GM18502 (cell line): ENCODE data around the gene NEO1.

Experiments used
- ATAC-seq: cut with Tn5 transposase; IDR thresholded peaks from one replicate; pipeline ENCODE4 v1.9.1; 2021; ENCODE audit warnings: mild to moderate bottlenecking; ENCODE audit not compliant: unreplicated experiment, poor library complexity

NEO1 gene

GRCh38 chr15:73325191-73325861, 273.1 kb downstream of the NEO1 start:
- ATAC-seq = no peak

DNA sequence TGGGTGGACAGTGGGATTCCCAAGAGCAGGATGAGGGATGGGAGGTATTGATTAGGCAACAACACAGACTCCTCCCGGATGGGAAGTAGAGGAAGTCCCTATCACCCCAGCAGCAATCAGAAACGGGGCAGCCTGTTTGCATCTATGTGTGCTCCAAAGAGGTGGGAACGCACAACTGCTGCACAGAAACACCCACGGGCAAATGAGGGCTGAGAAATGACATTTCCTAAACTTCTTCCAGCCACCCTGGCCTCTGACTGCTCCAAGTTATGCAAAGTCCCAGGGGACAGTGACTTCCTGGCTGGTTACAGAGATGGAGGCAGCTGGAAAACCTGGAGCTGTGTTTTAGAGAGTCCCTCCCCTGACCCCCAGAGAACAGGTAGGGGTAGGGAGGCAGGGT, 273.9 kb downstream of the NEO1 start:
- ATAC-seq = no peak

GRCh38 chr15:73328149-73328820, 276.0 kb downstream of the NEO1 start:
- no peak for ATAC-seq

DNA sequence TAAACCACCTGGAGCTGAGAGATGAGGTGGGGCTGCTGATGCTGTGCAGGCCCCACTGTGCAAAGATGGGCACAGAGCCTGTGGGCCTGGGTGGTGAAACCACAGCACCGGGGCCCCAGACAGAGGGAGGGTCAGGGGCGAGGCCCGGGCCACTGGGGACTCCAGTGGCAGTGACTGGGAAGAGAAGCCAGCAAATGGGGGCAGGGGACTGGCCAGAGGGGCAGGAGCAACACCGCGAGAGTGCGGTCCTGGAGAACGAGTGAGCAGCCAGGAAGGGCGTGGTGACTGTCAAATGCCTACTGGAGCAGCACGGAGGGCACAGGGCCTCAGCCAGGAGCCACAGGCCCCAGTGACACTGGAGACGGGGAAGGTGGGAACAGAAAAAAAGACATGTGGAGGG, 276.7 kb downstream of the NEO1 start:
- no peak for ATAC-seq

- no peak for ATAC-seq
Observed at GRCh38 chr15:73329501-73330200, 277.4 kb downstream of the NEO1 start.

- ATAC-seq = no peak
Observed at GRCh38 chr15:73330206-73331051, 278.2 kb downstream of the NEO1 start.

- ATAC-seq = no peak
Observed at GRCh38 chr15:73331501-73331900, 279.2 kb downstream of the NEO1 start.

DNA sequence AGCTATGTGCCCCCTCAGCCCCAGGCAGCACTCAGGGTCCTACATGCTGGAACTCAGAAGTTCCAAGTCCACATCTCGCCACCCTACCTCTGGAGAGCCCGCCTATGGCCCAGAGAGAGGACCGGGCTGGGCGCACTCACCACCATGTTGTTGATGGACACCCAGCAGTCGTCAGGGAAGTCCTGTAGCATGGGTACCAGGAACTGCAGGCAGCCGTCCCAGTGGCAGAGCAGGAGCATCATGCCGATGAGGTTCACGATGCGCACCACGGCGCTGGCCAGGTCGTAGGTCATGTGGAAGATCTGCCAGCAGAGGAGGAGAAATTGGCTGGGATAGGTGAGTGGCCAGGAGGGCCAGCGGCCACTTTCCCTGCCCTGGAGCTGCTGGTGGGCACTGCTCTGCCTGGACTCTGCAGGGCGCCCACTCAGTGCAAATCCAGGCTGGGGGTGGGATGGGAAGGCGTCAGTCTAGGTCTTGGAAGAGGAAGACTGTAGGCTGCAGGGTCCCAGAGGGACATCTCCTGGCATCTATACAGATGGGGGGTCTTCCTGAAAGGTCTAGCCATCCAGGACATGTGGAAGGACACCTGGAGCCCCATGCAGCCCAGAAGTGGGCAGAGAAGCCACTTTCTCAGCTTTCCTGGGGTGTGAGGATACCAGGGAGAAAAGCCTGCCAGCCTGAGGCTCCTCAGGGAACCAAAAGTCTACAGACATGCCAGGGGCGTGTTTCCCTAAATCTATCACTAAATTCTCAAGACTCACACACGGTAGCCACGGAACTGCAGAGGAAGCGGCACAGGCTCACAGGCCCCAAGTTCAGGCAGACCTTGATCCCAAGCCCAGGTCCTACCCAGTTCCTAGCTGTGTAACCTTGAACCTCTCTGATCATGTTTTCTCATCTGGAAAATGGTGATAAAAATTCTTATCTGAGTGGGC, 280.0 kb downstream of the NEO1 start:
- ATAC-seq = no peak

- ATAC-seq = no peak
Observed at GRCh38 chr15:73333001-73333400, 280.7 kb downstream of the NEO1 start.

DNA sequence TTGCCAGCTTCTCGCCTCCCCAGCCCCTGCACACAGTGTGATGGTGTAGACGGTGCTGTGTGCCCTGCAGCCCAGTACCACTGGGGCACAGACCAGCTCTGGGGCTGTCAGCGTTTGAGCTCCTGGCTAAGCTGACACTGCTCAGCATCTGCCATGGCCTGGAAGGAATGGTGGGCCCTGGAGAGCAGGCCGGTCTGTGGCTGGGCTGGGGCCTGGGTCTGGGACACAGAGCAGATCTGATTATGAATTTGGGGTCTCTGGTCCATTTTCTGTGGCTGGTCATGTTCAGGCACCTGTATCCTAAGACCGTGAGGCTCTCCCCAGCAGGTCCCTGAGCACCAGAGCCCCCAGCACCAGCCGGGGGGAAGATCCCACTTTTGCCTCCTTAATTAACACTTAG, 281.8 kb downstream of the NEO1 start:
- ATAC-seq = no peak

GRCh38 chr15:73335026-73335425, 282.8 kb downstream of the NEO1 start:
- no peak for ATAC-seq

- ATAC-seq = no peak
Observed at GRCh38 chr15:73335471-73335870, 283.2 kb downstream of the NEO1 start.

- ATAC-seq = no peak
Observed at GRCh38 chr15:73336756-73337155, 284.5 kb downstream of the NEO1 start.

- no peak for ATAC-seq
Observed at GRCh38 chr15:73337187-73337586, 284.9 kb downstream of the NEO1 start.

GRCh38 chr15:73338058-73338457, 285.8 kb downstream of the NEO1 start:
- no peak for ATAC-seq

- no peak for ATAC-seq
Observed at GRCh38 chr15:73338606-73339374, 286.5 kb downstream of the NEO1 start.

GRCh38 chr15:73340502-73341192, 288.4 kb downstream of the NEO1 start:
- no peak for ATAC-seq

GRCh38 chr15:73341886-73342600, 289.8 kb downstream of the NEO1 start:
- ATAC-seq = no peak
